ENCODE measurements around the gene POTEM.
"Not testable (repeated sequence)": the region's sequence is repeated elsewhere in the genome, so short reads cannot be mapped to it uniquely, and the experiment has no call there.

- not testable (repeated sequence) for TF ChIP-seq CTCF (IDR thresholded peaks at IDR 0.05; ENCODE audit: low read depth, low read length, poor library complexity, severe bottlenecking); EZH2phosphoT487 (IDR thresholded peaks at IDR 0.05; ENCODE audit: borderline replicate concordance, low read length)
Observed at GRCh38 chr14:19025080-19025589, 57.9 kb downstream of the POTEM start.

All from DOHH2 (cell line).